Cardiac fibroblast (primary cell): ENCODE data around the gene CLEC9A.

ENCODE experiments used
- DNase-seq, 2 donors: peaks; one replicate each; pipeline versions ENCODE4 v3.0.0 to v3.0.0-alpha.2; 2010; ENCODE audit warnings: low read depth in 2 of 2
- H3K4me3 ChIP-seq, 2 donors: replicated peaks in 1 of 2; 1 replicate in 1 of 2; 2 replicates in 1 of 2; pipeline ENCODE4 v1.5.1; 2011; ENCODE audit warnings: low read depth in 2 of 2, low read length in 2 of 2, mild to moderate bottlenecking in 2 of 2, moderate library complexity in 1 of 2
- TF ChIP-seq, protein P1 (sequence below): IDR thresholded peaks from one replicate; pipeline ENCODE4 v1.5.1; 2011; ENCODE audit warnings: low read depth, mild to moderate bottlenecking, low read length, inconsistent platforms

Gene CLEC9A

DNA sequence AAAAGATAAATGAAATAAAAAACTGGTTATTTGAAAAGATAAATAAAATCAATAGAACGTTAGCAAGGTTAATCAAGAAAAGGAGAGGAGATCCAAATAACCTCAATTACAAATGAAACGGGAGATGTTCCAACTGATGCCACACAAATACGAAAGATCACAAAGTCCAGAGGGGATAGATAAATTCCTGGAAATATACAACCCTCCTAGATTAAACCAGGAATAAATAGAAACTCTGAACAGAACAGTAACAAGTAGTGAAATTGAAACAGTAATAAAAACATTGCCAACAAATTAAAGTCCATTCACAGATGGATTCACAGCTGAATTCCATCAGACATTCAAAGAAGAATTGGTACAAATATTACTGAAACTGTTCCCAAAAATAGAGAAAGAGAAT is 55.9 kb downstream of the CLEC9A start:
- no peak overlapping the region for H3K4me3 ChIP-seq
- DNase-seq = no peak
- TF ChIP-seq, protein P1, sequence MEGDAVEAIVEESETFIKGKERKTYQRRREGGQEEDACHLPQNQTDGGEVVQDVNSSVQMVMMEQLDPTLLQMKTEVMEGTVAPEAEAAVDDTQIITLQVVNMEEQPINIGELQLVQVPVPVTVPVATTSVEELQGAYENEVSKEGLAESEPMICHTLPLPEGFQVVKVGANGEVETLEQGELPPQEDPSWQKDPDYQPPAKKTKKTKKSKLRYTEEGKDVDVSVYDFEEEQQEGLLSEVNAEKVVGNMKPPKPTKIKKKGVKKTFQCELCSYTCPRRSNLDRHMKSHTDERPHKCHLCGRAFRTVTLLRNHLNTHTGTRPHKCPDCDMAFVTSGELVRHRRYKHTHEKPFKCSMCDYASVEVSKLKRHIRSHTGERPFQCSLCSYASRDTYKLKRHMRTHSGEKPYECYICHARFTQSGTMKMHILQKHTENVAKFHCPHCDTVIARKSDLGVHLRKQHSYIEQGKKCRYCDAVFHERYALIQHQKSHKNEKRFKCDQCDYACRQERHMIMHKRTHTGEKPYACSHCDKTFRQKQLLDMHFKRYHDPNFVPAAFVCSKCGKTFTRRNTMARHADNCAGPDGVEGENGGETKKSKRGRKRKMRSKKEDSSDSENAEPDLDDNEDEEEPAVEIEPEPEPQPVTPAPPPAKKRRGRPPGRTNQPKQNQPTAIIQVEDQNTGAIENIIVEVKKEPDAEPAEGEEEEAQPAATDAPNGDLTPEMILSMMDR = no peak

DNA sequence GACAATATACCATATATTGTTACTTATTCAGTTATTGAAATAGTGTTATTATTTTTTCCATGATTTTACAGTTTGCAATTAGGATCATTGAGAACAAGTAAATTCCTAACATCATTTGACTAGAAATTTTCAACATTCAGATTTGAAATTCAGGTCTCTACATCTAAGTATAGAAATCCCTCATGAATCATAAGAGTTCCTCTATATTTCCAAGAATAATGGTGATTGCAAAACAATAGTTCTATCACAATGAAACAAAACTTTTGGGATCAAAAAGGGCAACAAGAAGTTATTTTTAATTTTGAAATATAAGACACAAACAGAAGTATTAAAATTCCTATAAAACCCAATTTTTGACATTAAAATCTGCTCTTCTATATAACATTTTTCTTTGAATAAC is 57.5 kb downstream of the CLEC9A start:
- TF ChIP-seq, protein P1 = no peak
- no peak overlapping the region for H3K4me3 ChIP-seq
- no peak for DNase-seq

DNA sequence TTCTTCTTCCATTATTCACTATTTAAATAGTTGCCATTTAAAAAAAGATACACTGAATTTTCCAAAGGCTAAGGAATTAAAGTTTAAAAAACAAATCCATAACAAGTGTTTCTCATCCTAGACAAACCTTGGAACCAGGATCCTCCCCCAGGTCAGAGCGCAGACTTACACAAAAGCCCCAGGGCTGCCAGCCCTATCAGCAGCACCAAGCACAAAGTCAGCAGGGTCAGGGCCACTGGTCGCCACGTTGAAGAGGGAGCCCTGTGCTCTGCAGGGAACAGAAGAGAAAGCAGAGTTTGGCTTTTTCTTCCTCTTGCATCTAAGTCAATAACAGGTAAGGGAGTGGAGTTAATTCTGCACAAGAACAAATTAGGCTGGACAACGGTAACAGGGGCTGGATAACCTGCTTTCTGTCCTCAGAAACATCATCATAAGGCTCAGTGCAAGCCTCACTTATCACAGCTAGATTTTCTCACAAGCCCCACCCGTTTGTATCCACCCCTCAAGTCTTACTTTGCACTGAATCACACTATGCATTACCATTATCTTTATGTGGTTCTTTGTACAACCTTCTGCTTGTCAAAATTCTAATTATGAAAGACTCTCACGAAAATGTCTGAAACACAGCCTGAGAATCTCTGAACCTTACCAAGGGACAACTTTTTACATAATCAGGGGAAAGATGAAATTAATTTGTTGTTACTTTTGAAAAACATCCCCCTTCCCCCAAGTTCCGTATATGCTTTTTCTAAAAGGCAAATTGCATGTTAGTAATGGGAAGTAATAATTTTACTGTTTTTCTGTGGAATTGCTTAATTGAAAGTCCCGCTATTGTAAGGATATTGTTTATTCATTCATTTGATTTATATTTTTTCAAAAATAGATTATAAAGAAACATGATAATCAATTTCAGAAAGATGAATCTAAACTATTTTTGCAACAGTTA is 58.7 kb downstream of the CLEC9A start:
- no peak overlapping the region for H3K4me3 ChIP-seq
- DNase-seq = no peak
- TF ChIP-seq, protein P1 = no peak

DNA sequence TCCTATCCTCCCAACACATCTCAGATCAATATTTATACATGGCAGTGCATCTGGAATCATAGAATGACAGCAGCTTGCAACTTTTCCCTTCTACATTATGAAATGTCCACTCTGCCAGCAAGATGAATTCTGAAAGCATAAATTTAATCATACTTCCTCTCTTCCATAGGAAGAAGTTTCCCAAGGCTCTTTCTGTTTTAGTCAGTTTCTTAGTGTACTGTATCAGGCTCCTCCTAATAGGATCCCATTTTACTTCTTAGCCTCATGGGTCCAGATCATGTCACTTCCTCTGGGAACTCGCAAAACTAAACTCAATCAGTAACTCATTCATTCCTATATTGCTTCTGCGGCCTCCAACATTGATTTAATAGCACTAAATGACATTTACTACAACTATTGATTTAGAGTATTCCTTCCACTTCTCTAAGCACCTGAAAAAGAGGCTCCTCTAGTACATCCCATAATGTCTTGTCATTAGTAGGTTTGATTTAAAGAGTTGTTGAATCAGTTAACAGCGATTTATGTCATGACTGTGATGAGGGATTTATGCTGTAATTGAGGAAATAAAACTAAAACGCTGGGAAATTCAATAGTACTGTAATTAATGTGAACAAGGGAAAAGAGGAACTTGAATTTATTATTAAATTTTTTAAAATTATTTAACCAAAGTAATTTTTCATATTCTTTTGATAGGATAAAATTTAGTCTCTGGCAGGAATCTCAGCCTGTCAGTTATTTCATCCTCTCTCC is 64.3 kb downstream of the CLEC9A start:
- DNase-seq = no peak
- no peak overlapping the region for H3K4me3 ChIP-seq
- TF ChIP-seq, protein P1 = no peak

DNA sequence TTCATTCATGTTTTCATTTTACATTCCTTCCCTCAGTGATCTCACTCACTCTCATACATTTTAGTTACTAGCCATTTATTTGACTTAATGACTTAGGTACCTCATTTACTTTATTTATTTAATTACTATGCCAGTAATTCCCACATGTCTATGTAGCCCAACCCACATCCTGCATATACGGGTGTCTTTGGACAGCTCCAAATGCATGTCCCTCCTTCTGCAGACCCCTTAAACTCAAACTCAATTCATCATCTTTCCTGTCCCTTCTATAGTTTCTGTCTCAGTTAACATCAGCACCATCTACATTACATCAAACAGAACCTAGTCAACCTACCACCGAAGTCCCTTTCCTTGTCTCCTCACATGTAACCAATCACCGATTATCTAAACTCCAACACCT is 65.5 kb downstream of the CLEC9A start:
- DNase-seq = no peak
- H3K4me3 ChIP-seq = no peak overlapping the region
- TF ChIP-seq, protein P1 = no peak

DNA sequence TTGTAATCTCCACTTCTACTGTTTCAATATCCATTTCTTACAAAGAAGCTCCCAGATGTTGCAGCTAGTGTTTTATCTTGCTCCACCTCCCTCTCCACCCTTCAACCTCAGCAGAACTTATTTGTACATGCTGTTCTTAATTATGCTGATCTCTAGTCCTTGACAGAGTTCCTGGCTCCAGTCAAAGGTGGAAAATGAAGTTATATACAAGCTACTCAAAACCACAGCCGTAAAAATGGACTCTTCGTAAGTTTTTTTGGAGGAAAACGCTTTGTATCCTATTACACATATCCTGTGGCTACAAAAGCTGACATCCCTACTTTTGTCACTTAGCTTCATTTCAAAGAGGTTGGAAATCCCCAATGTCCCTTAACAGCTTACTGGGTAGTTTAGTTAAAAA is 67.0 kb downstream of the CLEC9A start:
- DNase-seq = no peak
- TF ChIP-seq, protein P1 = no peak
- no peak overlapping the region for H3K4me3 ChIP-seq
